Measurements from ENCODE around the gene KHNYN. TPM values are rescaled to one million over a fixed set of nuclear protein-coding genes. Genes with fewer than 3 reads are reported as not detected.
"Not testable (repeated sequence)": the region's sequence is repeated elsewhere in the genome, so short reads cannot be mapped to it uniquely, and the experiment has no call there.

KHNYN gene
- total and polyA plus RNA-seq, 2 experiments from 2014 or later = 2.7 to 28.1 TPM

- not testable (repeated sequence) for H3K27me3 Mint-ChIP-seq (ENCODE audit: insufficient read depth, low read depth, poor library complexity); H3K36me3 ChIP-seq (ENCODE audit: insufficient read depth); ATAC-seq; H3K4me3 Mint-ChIP-seq; H3K27ac Mint-ChIP-seq; H3K4me3 ChIP-seq; H2AFZ ChIP-seq; H3K4me1 ChIP-seq (ENCODE audit: insufficient read depth); H3K27me3 ChIP-seq (ENCODE audit: insufficient read depth); H4K20me1 ChIP-seq (replicated peaks; ENCODE audit: insufficient read depth); H3K4me2 ChIP-seq; DNase-seq (ENCODE audit: low spot score); H3K79me2 ChIP-seq (replicated peaks; ENCODE audit: insufficient read depth); H3F3A ChIP-seq (replicated peaks; ENCODE audit: low read depth); H3K27ac ChIP-seq (ENCODE audit: low read depth)
- H3K9me3 Mint-ChIP-seq = peaks cover 31% of the 10 kb centered on the region
- peaks cover 26% of the 10 kb centered on the region for H3K36me3 Mint-ChIP-seq (ENCODE audit: low read depth)
- H3K4me1 Mint-ChIP-seq = peaks cover 10% of the 10 kb centered on the region
- H3K9me2 ChIP-seq (ENCODE audit: insufficient read depth) = peaks cover 17% of the 10 kb centered on the region
These were observed 53.0 kb downstream of the KHNYN start for GRCh38 chr14:24482699-24483303.

- ATAC-seq (no peak), DNase-seq (ENCODE audit: low spot score) (no peak)
- no peak overlapping the region for H3K27ac ChIP-seq (ENCODE audit: low read depth)
- no peaks in the 10 kb centered on the region for H3K79me2 ChIP-seq (replicated peaks; ENCODE audit: insufficient read depth)
- no peak overlapping the region for H2AFZ ChIP-seq
- TF ChIP-seq NANOG (IDR thresholded peaks at IDR 0.05; ENCODE audit: borderline replicate concordance) (no peak), ZNF331 (CRISPR knock-in tag; IDR thresholded peaks at IDR 0.05; ENCODE audit: low read depth) (no peak)
- H3K36me3 ChIP-seq (ENCODE audit: insufficient read depth) = no peaks in the 10 kb centered on the region; the same call in 1 of the 2 replicates
- Mint-ChIP-seq H3K9me3 (peaks cover 24% of the 10 kb centered on the region), H3K27ac (no peak overlapping the region), H3K27me3 (ENCODE audit: insufficient read depth, low read depth, poor library complexity) (no peaks in the 10 kb centered on the region), H3K4me3 (no peak overlapping the region), H3K36me3 (ENCODE audit: low read depth) (peaks cover 19% of the 10 kb centered on the region), H3K4me1 (peaks cover 10% of the 10 kb centered on the region)
- H3K4me1 ChIP-seq (ENCODE audit: insufficient read depth) = peaks cover 4% of the 10 kb centered on the region; the same call in 1 of the 2 replicates
- H3K9me2 ChIP-seq (ENCODE audit: insufficient read depth) = peaks cover 14% of the 10 kb centered on the region; the same call in 1 of the 2 replicates
- H3F3A ChIP-seq (replicated peaks; ENCODE audit: low read depth) = no peaks in the 10 kb centered on the region
- H3K27me3 ChIP-seq (ENCODE audit: insufficient read depth) = no peaks in the 10 kb centered on the region
- no peak overlapping the region for H3K4me3 ChIP-seq
- H3K4me2 ChIP-seq = no peak overlapping the region
- H4K20me1 ChIP-seq (replicated peaks; ENCODE audit: insufficient read depth) = no peaks in the 10 kb centered on the region
These were observed 54.0 kb downstream of the KHNYN start for GRCh38 chr14:24483604-24484252.

Other genes with a start within 250 kb of the KHNYN start
- 84.2 and 105 TPM in 2 replicates for gene IPO4, start 241.1 kb upstream of the KHNYN start, total RNA-seq (2014; rRNA removed; shearing (Covaris generic))
- gene IPO4, start 241.1 kb upstream of the KHNYN start, polyA plus RNA-seq (2016; fragmentation: Nextera tagmentation; extraction: Ambion mirVana) = 34.2 and 34.3 TPM in 2 replicates
- gene TM9SF1, start 234.5 kb upstream of the KHNYN start, total RNA-seq (2014; rRNA removed; shearing (Covaris generic)) = 25.6 and 27.5 TPM in 2 replicates
- gene TM9SF1, start 234.5 kb upstream of the KHNYN start, polyA plus RNA-seq (2016; fragmentation: Nextera tagmentation; extraction: Ambion mirVana) = 10.7 and 12.6 TPM in 2 replicates
- gene TSSK4, start 224.3 kb upstream of the KHNYN start, total RNA-seq (2014; rRNA removed; shearing (Covaris generic)) = 0.66 and 1.0 TPM in 2 replicates
- 0.70 and 0.84 TPM in 2 replicates for gene TSSK4, start 224.3 kb upstream of the KHNYN start, polyA plus RNA-seq (2016; fragmentation: Nextera tagmentation; extraction: Ambion mirVana)
- gene CHMP4A, start 216.5 kb upstream of the KHNYN start, total RNA-seq (2014; rRNA removed; shearing (Covaris generic)) = 10.6 and 19.3 TPM in 2 replicates
- gene CHMP4A, start 216.5 kb upstream of the KHNYN start, polyA plus RNA-seq (2016; fragmentation: Nextera tagmentation; extraction: Ambion mirVana) = 30.1 and 36.9 TPM in 2 replicates
- 9.6 and 9.8 TPM in 2 replicates for gene MDP1, start 213.9 kb upstream of the KHNYN start, total RNA-seq (2014; rRNA removed; shearing (Covaris generic))
- gene MDP1, start 213.9 kb upstream of the KHNYN start, polyA plus RNA-seq (2016; fragmentation: Nextera tagmentation; extraction: Ambion mirVana) = 24.7 and 31.1 TPM in 2 replicates
- 130 and 172 TPM in 2 replicates for gene NEDD8, start 197.6 kb upstream of the KHNYN start, total RNA-seq (2014; rRNA removed; shearing (Covaris generic))
- 401 and 418 TPM in 2 replicates for gene NEDD8, start 197.6 kb upstream of the KHNYN start, polyA plus RNA-seq (2016; fragmentation: Nextera tagmentation; extraction: Ambion mirVana)
- gene GMPR2, start 197.0 kb upstream of the KHNYN start, total RNA-seq (2014; rRNA removed; shearing (Covaris generic)) = 60.6 and 67.0 TPM in 2 replicates
- 70.6 TPM in 2 replicates for gene GMPR2, start 197.0 kb upstream of the KHNYN start, polyA plus RNA-seq (2016; fragmentation: Nextera tagmentation; extraction: Ambion mirVana)
- gene TINF2, start 187.3 kb upstream of the KHNYN start, total RNA-seq (2014; rRNA removed; shearing (Covaris generic)) = 24.6 and 36.0 TPM in 2 replicates
- 22.0 and 24.1 TPM in 2 replicates for gene TINF2, start 187.3 kb upstream of the KHNYN start, polyA plus RNA-seq (2016; fragmentation: Nextera tagmentation; extraction: Ambion mirVana)
- 0.39 and 0.63 TPM in 2 replicates for gene TGM1, start 166.8 kb upstream of the KHNYN start, total RNA-seq (2014; rRNA removed; shearing (Covaris generic))
- gene TGM1, start 166.8 kb upstream of the KHNYN start, polyA plus RNA-seq (2016; fragmentation: Nextera tagmentation; extraction: Ambion mirVana) = 0.31 and 0.42 TPM in 2 replicates
- 18.8 and 20.7 TPM in 2 replicates for gene RABGGTA, start 158.4 kb upstream of the KHNYN start, total RNA-seq (2014; rRNA removed; shearing (Covaris generic))
- gene RABGGTA, start 158.4 kb upstream of the KHNYN start, polyA plus RNA-seq (2016; fragmentation: Nextera tagmentation; extraction: Ambion mirVana) = 17.6 and 25.2 TPM in 2 replicates
- 15.4 and 22.7 TPM in 2 replicates for gene DHRS1, start 130.2 kb upstream of the KHNYN start, total RNA-seq (2014; rRNA removed; shearing (Covaris generic))
- gene DHRS1, start 130.2 kb upstream of the KHNYN start, polyA plus RNA-seq (2016; fragmentation: Nextera tagmentation; extraction: Ambion mirVana) = 15.0 and 15.4 TPM in 2 replicates
- 32.4 and 32.8 TPM in 2 replicates for gene NOP9, start 130.1 kb upstream of the KHNYN start, total RNA-seq (2014; rRNA removed; shearing (Covaris generic))
- 7.9 and 8.2 TPM in 2 replicates for gene NOP9, start 130.1 kb upstream of the KHNYN start, polyA plus RNA-seq (2016; fragmentation: Nextera tagmentation; extraction: Ambion mirVana)
- gene CIDEB, start 122.0 kb upstream of the KHNYN start, total RNA-seq (2014; rRNA removed; shearing (Covaris generic)) = 4.6 and 8.9 TPM in 2 replicates
- gene CIDEB, start 122.0 kb upstream of the KHNYN start, polyA plus RNA-seq (2016; fragmentation: Nextera tagmentation; extraction: Ambion mirVana) = 3.4 and 5.0 TPM in 2 replicates
- 6.4 and 12.6 TPM in 2 replicates for gene LTB4R2, start 119.8 kb upstream of the KHNYN start, total RNA-seq (2014; rRNA removed; shearing (Covaris generic))
- 0.40 and 0.47 TPM in 2 replicates for gene LTB4R2, start 119.8 kb upstream of the KHNYN start, polyA plus RNA-seq (2016; fragmentation: Nextera tagmentation; extraction: Ambion mirVana)
- gene LTB4R, start 118.5 kb upstream of the KHNYN start, total RNA-seq (2014; rRNA removed; shearing (Covaris generic)) = 4.7 and 7.9 TPM in 2 replicates
- 2.1 TPM in 2 replicates for gene LTB4R, start 118.5 kb upstream of the KHNYN start, polyA plus RNA-seq (2016; fragmentation: Nextera tagmentation; extraction: Ambion mirVana)
- gene ADCY4, start 94.9 kb upstream of the KHNYN start, total RNA-seq (2014; rRNA removed; shearing (Covaris generic)) = 0.10 and 1.5 TPM in 2 replicates
- 0.40 and 0.68 TPM in 2 replicates for gene ADCY4, start 94.9 kb upstream of the KHNYN start, polyA plus RNA-seq (2016; fragmentation: Nextera tagmentation; extraction: Ambion mirVana)
- 0.16 and 1.5 TPM in 2 replicates for gene RIPK3, start 90.0 kb upstream of the KHNYN start, total RNA-seq (2014; rRNA removed; shearing (Covaris generic))
- 0.31 and 0.32 TPM in 2 replicates for gene RIPK3, start 90.0 kb upstream of the KHNYN start, polyA plus RNA-seq (2016; fragmentation: Nextera tagmentation; extraction: Ambion mirVana)
- 20.7 and 26.6 TPM in 2 replicates for gene NFATC4, start 61.8 kb upstream of the KHNYN start, total RNA-seq (2014; rRNA removed; shearing (Covaris generic))
- gene NFATC4, start 61.8 kb upstream of the KHNYN start, polyA plus RNA-seq (2016; fragmentation: Nextera tagmentation; extraction: Ambion mirVana) = 16.7 and 20.9 TPM in 2 replicates
- gene NYNRIN, start 31.0 kb upstream of the KHNYN start, total RNA-seq (2014; rRNA removed; shearing (Covaris generic)) = 17.5 and 20.0 TPM in 2 replicates
- 3.1 TPM in 2 replicates for gene NYNRIN, start 31.0 kb upstream of the KHNYN start, polyA plus RNA-seq (2016; fragmentation: Nextera tagmentation; extraction: Ambion mirVana)
- gene CBLN3, start 286 bp upstream of the KHNYN start, total RNA-seq (2014; rRNA removed; shearing (Covaris generic)) = 0.07 TPM in 1 of 2 replicates, not detected in the other
- gene CBLN3, start 286 bp upstream of the KHNYN start, polyA plus RNA-seq (2016; fragmentation: Nextera tagmentation; extraction: Ambion mirVana) = 0.19 and 0.23 TPM in 2 replicates
- gene SDR39U1, start 12.8 kb downstream of the KHNYN start, total RNA-seq (2014; rRNA removed; shearing (Covaris generic)) = 9.0 and 22.9 TPM in 2 replicates
- gene SDR39U1, start 12.8 kb downstream of the KHNYN start, polyA plus RNA-seq (2016; fragmentation: Nextera tagmentation; extraction: Ambion mirVana) = 60.6 and 66.5 TPM in 2 replicates
- not detected in 2 replicates for gene CMA1, start 78.3 kb downstream of the KHNYN start, total RNA-seq (2014; rRNA removed; shearing (Covaris generic))
- gene CMA1, start 78.3 kb downstream of the KHNYN start, polyA plus RNA-seq (2016; fragmentation: Nextera tagmentation; extraction: Ambion mirVana) = not detected in 2 replicates
- gene CTSG, start 146.3 kb downstream of the KHNYN start, total RNA-seq (2014; rRNA removed; shearing (Covaris generic)) = not detected in 2 replicates
- not detected in 2 replicates for gene CTSG, start 146.3 kb downstream of the KHNYN start, polyA plus RNA-seq (2016; fragmentation: Nextera tagmentation; extraction: Ambion mirVana)
- gene GZMH, start 179.7 kb downstream of the KHNYN start, total RNA-seq (2014; rRNA removed; shearing (Covaris generic)) = not detected in 2 replicates
- not detected in 2 replicates for gene GZMH, start 179.7 kb downstream of the KHNYN start, polyA plus RNA-seq (2016; fragmentation: Nextera tagmentation; extraction: Ambion mirVana)
- not detected in 2 replicates for gene GZMB, start 204.2 kb downstream of the KHNYN start, total RNA-seq (2014; rRNA removed; shearing (Covaris generic))
- not detected in 2 replicates for gene GZMB, start 204.2 kb downstream of the KHNYN start, polyA plus RNA-seq (2016; fragmentation: Nextera tagmentation; extraction: Ambion mirVana)